ENCODE measurements around the gene SYCP3. TPM values are rescaled to one million over a fixed set of nuclear protein-coding genes. Genes with fewer than 3 reads are reported as not detected.

The SYCP3 gene
- total RNA-seq, 4 donors from 2014 or later, result 0.38 to 0.53 TPM; not detected in 2

DNA sequence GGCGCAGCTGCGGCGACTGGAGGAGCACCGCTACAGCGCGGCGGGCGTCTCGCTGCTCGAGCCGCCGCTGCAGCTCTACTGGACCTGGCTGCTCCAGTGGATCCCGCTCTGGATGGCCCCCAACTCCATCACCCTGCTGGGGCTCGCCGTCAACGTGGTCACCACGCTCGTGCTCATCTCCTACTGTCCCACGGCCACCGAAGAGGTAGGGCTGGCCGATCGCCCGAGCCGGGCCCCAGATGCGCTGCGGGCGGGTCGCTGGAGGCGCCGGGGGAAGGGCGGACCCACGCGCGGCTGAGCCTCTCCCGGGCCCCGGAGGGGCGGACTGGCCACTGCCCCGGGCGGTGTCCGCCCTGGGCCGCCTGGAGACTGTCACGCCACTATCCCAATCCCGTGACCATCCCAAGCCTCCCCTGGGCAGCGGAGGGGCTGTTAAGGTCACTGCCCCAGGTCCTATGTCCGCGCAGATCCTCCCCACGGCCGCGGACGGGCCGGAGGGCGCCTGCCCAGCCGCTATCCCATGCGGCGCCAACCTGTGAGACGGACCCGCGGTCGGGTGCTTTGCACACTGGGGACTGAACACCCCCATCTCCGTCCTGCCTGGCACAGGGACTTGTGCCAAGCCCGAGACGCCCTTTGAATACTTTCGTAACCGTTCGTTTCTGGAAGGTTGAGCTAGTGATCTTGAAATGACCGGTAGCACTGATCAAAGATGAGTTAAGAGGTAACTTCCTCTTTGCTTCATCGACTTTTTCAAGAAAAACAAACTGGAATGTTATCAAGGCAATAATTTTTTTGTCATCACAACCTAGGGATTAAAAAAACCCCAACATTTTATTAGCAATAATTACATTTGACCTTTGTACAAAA, 41.1 kb downstream of the SYCP3 start:
- Histone ChIP-seq H3K4me3 (peak overlapping the region; percentile 58 to 82 (median 72)), H3K4me1 (peaks cover 8 to 73% (median 17%) of the 10 kb centered on the region in 3 donors), H3K9me3 (no peaks in the 10 kb centered on the region), H3K27ac (peak overlapping the region; percentile 87 to 95 (median 91)), H3K36me3 (no peaks in the 10 kb centered on the region), H3K27me3 (no peaks in the 10 kb centered on the region)
- WGBS, 2 donors, result 0% methylated on average over 3 to 7 of the region's 67 CpGs
- TF ChIP-seq POLR2A (IDR thresholded peaks at IDR 0.05), result peak in 1 of 4 donors; percentile 18
- TF ChIP-seq, protein P1, sequence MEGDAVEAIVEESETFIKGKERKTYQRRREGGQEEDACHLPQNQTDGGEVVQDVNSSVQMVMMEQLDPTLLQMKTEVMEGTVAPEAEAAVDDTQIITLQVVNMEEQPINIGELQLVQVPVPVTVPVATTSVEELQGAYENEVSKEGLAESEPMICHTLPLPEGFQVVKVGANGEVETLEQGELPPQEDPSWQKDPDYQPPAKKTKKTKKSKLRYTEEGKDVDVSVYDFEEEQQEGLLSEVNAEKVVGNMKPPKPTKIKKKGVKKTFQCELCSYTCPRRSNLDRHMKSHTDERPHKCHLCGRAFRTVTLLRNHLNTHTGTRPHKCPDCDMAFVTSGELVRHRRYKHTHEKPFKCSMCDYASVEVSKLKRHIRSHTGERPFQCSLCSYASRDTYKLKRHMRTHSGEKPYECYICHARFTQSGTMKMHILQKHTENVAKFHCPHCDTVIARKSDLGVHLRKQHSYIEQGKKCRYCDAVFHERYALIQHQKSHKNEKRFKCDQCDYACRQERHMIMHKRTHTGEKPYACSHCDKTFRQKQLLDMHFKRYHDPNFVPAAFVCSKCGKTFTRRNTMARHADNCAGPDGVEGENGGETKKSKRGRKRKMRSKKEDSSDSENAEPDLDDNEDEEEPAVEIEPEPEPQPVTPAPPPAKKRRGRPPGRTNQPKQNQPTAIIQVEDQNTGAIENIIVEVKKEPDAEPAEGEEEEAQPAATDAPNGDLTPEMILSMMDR (IDR thresholded peaks at IDR 0.05), result no peak
- no peak for DNase-seq
- intact Hi-C loops (cut with DNase I), result loop anchor here (5.0 kb wide), 1 partner anchor 291 kb away; the partner anchor contains the start of gene ARL1

- 0% methylated on average over 2 to 22 of the region's 80 CpGs for WGBS, 2 donors
- intact Hi-C loops (cut with DNase I), result loop anchor here (5.0 kb wide), 1 partner anchor 290 kb away; the partner anchor contains the start of gene ARL1
- Histone ChIP-seq H3K36me3 (no peaks in the 10 kb centered on the region), H3K9me3 (no peaks in the 10 kb centered on the region), H3K27me3 (no peaks in the 10 kb centered on the region), H3K4me1 (peaks cover 8 to 65% (median 13%) of the 10 kb centered on the region in 3 donors), H3K4me3 (peak within 1 kb of the TSS; percentile 58 to 82 (median 72)), H3K27ac (peak within 1 kb of the TSS; percentile 87 to 95 (median 91))
- TF ChIP-seq, protein P1 (IDR thresholded peaks at IDR 0.05), result no peak
- peak in 2 of 4 donors; percentile 48 to 51 for TF ChIP-seq POLR2A (IDR thresholded peaks at IDR 0.05)
- no peak for DNase-seq
Observed at GRCh38 chr12:101697197-101697929, 41.9 kb downstream of the SYCP3 start, which contains the start of gene CHPT1. Gene CHPT1, plus strand, starts transcription at chr12:101697640. Its CDS starts 222 bp downstream, at chr12:101697862.

DNA sequence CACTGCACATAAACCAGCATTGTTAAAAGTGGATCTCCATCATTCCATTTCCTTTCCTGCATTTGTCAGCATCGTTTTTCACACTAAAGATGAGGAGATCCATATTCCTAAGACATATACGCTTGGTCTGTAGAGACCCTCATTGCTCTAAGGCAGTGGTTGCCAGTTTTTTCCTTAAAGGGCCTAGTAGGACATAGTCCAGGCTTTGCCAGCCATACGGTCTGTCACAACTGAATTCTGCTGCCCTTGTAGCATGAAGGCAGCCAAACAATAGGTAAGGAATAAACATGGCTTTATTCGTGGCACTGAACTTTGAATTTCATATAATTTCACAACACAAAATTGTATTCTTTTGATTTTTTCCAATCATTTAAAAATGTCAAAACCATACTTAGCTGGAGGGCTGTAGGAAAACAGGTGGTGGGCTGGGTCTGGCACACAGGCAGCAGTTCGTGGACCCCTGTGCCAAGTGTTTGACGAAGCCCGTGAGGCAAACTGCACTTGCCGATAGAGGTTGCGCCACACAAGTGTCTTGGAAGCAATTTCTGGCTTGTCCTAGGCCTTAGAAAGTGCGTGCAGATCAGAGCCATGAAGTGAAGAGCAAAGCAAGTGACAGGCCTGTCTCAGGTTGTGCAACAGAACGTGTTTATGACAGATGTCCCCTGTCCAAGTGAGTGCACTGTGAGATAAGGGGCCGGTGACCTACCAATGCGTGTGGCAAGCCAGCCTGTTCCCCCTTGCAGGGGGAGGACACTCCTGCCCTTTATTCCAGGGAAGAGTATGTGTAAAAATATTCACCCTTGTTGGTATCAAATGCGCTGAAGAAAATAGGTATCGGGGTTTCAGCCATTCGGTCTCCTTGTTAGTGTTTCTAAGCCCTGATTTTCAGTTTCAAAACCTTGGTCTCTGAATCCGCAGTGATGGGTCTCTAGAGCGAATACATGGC, 42.7 kb downstream of the SYCP3 start:
- Histone ChIP-seq H3K9me3 (no peaks in the 10 kb centered on the region), H3K27me3 (no peaks in the 10 kb centered on the region), H3K36me3 (no peaks in the 10 kb centered on the region), H3K4me3 (peak overlapping the region; percentile 58 to 82 (median 72)), H3K27ac (peak overlapping the region; percentile 87 to 95 (median 91)), H3K4me1 (peaks cover 8 to 56% (median 13%) of the 10 kb centered on the region in 3 donors)
- DNase-seq, result no peak
- TF ChIP-seq, protein P1 (IDR thresholded peaks at IDR 0.05), result no peak
- no peak for TF ChIP-seq POLR2A (IDR thresholded peaks at IDR 0.05)
- 20 to 23% methylated on average over 17 to 18 of the region's 18 CpGs for WGBS, 2 donors
- intact Hi-C loops (cut with DNase I), result loop anchor here (5.0 kb wide), 1 partner anchor 289 kb away; the partner anchor contains the start of gene ARL1

DNA sequence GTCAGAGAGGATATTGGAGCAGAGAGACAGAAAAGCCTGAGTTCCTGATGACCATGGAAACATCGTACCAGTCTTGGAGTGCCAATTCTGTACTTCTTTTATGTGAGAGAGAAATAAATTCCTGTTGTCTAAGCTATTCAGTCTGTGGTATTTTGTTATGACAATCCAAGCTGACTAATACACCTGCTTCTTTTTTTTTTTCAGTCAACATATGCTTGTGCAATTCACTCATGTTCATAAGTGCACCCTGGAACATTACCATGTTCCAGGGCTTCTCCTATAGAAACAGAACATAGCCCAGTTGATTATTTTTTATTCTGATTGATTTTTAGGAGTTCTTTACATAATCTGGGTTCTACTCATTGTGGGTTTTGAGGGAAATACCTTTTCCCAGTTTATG, 43.6 kb downstream of the SYCP3 start:
- Histone ChIP-seq H3K36me3 (no peaks in the 10 kb centered on the region), H3K4me3 (no peak overlapping the region), H3K4me1 (peaks cover 8 to 48% (median 13%) of the 10 kb centered on the region in 3 donors), H3K9me3 (no peaks in the 10 kb centered on the region), H3K27ac (peak overlapping the region in 2 of 4 donors; percentile 88 to 94), H3K27me3 (no peaks in the 10 kb centered on the region)
- WGBS, 2 donors, result 56 to 63% methylated on average over 1 of the region's 1 CpG
- no peak for DNase-seq
- TF ChIP-seq POLR2A (IDR thresholded peaks at IDR 0.05), result no peak
- TF ChIP-seq, protein P1 (IDR thresholded peaks at IDR 0.05), result no peak
- intact Hi-C loops (cut with DNase I), result loop anchor here (5.0 kb wide), 1 partner anchor 288 kb away; the partner anchor contains the start of gene ARL1
